MM.1S (cell line): ENCODE measurements around the gene PDE4B.

Experiments
- EZH2 ChIP-seq: fragments of 300-600 bp; sonication (generic); optimal IDR thresholded peaks from 2 replicates; pipeline ENCODE3; 2017; ENCODE audit warnings: low read depth, mild to moderate bottlenecking, antibody characterized with exemption, low read length, mixed read lengths
- EZH2phosphoT487 ChIP-seq: fragments of 300-600 bp; sonication (generic); IDR thresholded peaks from 2 replicates; pipeline ENCODE4 v1.6.1; 2018; ENCODE audit warnings: antibody characterized with exemption, low read length
- TF ChIP-seq, protein P1 (sequence below): fragments of 300-600 bp; sonication (generic); IDR thresholded peaks from 2 replicates; pipeline ENCODE4 v1.5.1; 2016; ENCODE audit warnings: antibody characterized with exemption, low read length, mixed read lengths

DNA sequence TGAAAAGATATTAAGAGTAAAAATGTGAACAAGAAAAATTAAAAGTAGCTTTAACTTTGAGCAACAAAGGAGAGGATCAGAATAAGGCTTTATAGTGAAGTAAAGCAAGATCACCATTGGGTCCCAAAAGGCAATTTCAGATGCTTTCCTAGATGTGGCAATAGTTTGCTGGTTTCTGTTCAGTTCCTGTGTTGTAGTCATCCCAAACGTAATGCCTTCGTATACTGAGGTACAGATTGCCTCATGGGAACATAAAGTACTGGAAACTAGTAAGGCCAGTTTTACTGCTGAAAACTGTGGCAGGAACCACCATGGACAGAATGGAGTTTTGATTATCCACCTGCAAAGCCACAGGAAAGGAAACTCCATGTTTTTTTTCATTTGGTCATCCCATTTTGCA is 457.8 kb downstream of the PDE4B start:
- TF ChIP-seq, protein P1, sequence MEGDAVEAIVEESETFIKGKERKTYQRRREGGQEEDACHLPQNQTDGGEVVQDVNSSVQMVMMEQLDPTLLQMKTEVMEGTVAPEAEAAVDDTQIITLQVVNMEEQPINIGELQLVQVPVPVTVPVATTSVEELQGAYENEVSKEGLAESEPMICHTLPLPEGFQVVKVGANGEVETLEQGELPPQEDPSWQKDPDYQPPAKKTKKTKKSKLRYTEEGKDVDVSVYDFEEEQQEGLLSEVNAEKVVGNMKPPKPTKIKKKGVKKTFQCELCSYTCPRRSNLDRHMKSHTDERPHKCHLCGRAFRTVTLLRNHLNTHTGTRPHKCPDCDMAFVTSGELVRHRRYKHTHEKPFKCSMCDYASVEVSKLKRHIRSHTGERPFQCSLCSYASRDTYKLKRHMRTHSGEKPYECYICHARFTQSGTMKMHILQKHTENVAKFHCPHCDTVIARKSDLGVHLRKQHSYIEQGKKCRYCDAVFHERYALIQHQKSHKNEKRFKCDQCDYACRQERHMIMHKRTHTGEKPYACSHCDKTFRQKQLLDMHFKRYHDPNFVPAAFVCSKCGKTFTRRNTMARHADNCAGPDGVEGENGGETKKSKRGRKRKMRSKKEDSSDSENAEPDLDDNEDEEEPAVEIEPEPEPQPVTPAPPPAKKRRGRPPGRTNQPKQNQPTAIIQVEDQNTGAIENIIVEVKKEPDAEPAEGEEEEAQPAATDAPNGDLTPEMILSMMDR, result no peak
- TF ChIP-seq EZH2phosphoT487 (no peak), EZH2 (no peak)
